Measurements from ENCODE around the gene DNPH1. TPM values are rescaled to one million over a fixed set of nuclear protein-coding genes. Genes with fewer than 3 reads are reported as not detected.

Gene DNPH1
- total and polyA plus RNA-seq, 10 of the 15 experiments (the other 5 are each of a cell fraction or from before 2014, with no cell fraction given) = 7.0 to 136 (median 67.7) TPM

- H3K79me2 ChIP-seq (ENCODE audit: control insufficient read depth, insufficient read depth, low read length) = no peaks in the 10 kb centered on the region
- ChIA-PET RAD21 (ENCODE audit: unreplicated experiment) (no interaction called here), CTCF (no interaction called here), POLR2A (no interaction called here), SMC1A (ENCODE audit: uncharacterized antibody, unreplicated experiment) (no interaction called here)
- BruUV-seq (replicated peaks) = no TSS peak
- TF ChIP-seq DPF2 (IDR thresholded peaks at IDR 0.05) (no peak), CREB1 (IDR thresholded peaks at IDR 0.05; ENCODE audit: low read depth) (peak; percentile 87), RAD51 (IDR thresholded peaks at IDR 0.05) (no peak), YY1 (IDR thresholded peaks at IDR 0.05; ENCODE audit: low read depth, low read length) (no peak), JUNB (IDR thresholded peaks at IDR 0.05) (no peak), ZZZ3 (IDR thresholded peaks at IDR 0.05; ENCODE audit: control insufficient read depth, insufficient read length, low read depth) (no peak), CEBPZ (IDR thresholded peaks at IDR 0.05; ENCODE audit: low read depth, low read length) (no peak), CHD1 (IDR thresholded peaks at IDR 0.05; ENCODE audit: low read depth, low read length) (no peak), CREM (IDR thresholded peaks at IDR 0.05; ENCODE audit: low read depth) (0 out of 2 replicates have a peak, but pooled peaks have one; percentile 29), E2F4 (IDR thresholded peaks at IDR 0.05; ENCODE audit: low read depth, low read length) (no peak)
- no peaks in the 10 kb centered on the region for H4K20me1 ChIP-seq (ENCODE audit: control insufficient read depth, insufficient read depth)
- WGBS (ENCODE audit: insufficient coverage, insufficient replicate concordance, low lambda C conversion rate, missing lambda C conversion rate) = 41% methylated on average over 27 of the region's 47 CpGs
- in situ Hi-C loops (cut with MboI) = no loop called here
- FAIRE-seq = no peak
- ATAC-seq = no peak
- peaks cover 8 to 9% of the 10 kb centered on the region in 2 experiments for H3K27me3 ChIP-seq (replicated peaks in 1 of 2; ENCODE audit: control insufficient read depth in 2 of 2, insufficient read depth in 2 of 2, low read length in 1 of 2)
- no peak for DNase-seq (ENCODE audit: low read depth, low spot score)
- H3K9me3 ChIP-seq (replicated peaks; ENCODE audit: control insufficient read depth, insufficient read depth, low read length) = peaks cover 2% of the 10 kb centered on the region; the same call in 2 of the 3 replicates
- intact Hi-C loops (cut with micrococcal nuclease; ENCODE audit: unreplicated experiment) = no loop called here
- H3K4me3 ChIP-seq = no peak within 1 kb of the TSS
- H3K4me1 ChIP-seq (ENCODE audit: control insufficient read depth, insufficient read depth, low read length) = peaks cover 21% of the 10 kb centered on the region
- H3K27ac ChIP-seq (ENCODE audit: control insufficient read depth, insufficient read depth) = no peak within 1 kb of the TSS
- H2AFZ ChIP-seq (ENCODE audit: control insufficient read depth, low read depth, low read length) = no peak within 1 kb of the TSS
- no peak within 1 kb of the TSS for H3K4me2 ChIP-seq (ENCODE audit: control insufficient read depth, insufficient read depth)
- H3K9ac ChIP-seq (ENCODE audit: control insufficient read depth, insufficient read depth, low read length) = no peak within 1 kb of the TSS
- H3K36me3 ChIP-seq (ENCODE audit: control insufficient read depth in 2 of 2, insufficient read depth in 2 of 2, low read length in 1 of 2) = no peaks in the 10 kb centered on the region
Observed at GRCh38 chr6:43242908-43243663, 13.8 kb upstream of the DNPH1 start, which contains the start of gene TTBK1. Gene TTBK1, plus strand, starts transcription at chr6:43243481. Its CDS starts 3,180 bp downstream, at chr6:43246661.
